CD4-positive, alpha-beta T cell treated with Interleukin-1 beta for 1 hour (primary cell): ENCODE results near the gene TFB2M.

Experiments used
- DNase-seq, 2 donors: peaks; one replicate each; pipeline ENCODE4 v3.0.0-alpha.2; 2020 to 2022

Gene TFB2M

GRCh38 chr1:246550402-246550801 is 15.7 kb downstream of the TFB2M start:
- DNase-seq = no peak

GRCh38 chr1:246549665-246550064 is 16.4 kb downstream of the TFB2M start:
- DNase-seq = no peak

- DNase-seq = no peak
Observed at GRCh38 chr1:246544001-246544400, 22.1 kb downstream of the TFB2M start.

- DNase-seq = no peak
Observed at GRCh38 chr1:246540738-246541491, 25.1 kb downstream of the TFB2M start.

- DNase-seq = no peak
Observed at GRCh38 chr1:246537887-246538286, 28.2 kb downstream of the TFB2M start.

GRCh38 chr1:246537441-246537840 is 28.6 kb downstream of the TFB2M start:
- no peak for DNase-seq

GRCh38 chr1:246534114-246534513 is 31.9 kb downstream of the TFB2M start:
- DNase-seq = no peak

- no peak for DNase-seq
Observed at GRCh38 chr1:246533371-246533905, 32.6 kb downstream of the TFB2M start.

GRCh38 chr1:246532519-246532918 is 33.5 kb downstream of the TFB2M start:
- no peak for DNase-seq

GRCh38 chr1:246530482-246530881 is 35.6 kb downstream of the TFB2M start:
- DNase-seq = no peak

- no peak for DNase-seq
Observed at GRCh38 chr1:246528933-246529731, 36.9 kb downstream of the TFB2M start.

GRCh38 chr1:246527402-246528088 is 38.5 kb downstream of the TFB2M start:
- DNase-seq = no peak

- no peak for DNase-seq
Observed at GRCh38 chr1:246526915-246527314, 39.1 kb downstream of the TFB2M start.

- no peak for DNase-seq
Observed at GRCh38 chr1:246526380-246526779, 39.7 kb downstream of the TFB2M start.

GRCh38 chr1:246519514-246519913 is 46.5 kb downstream of the TFB2M start:
- DNase-seq = no peak

- DNase-seq = no peak
Observed at GRCh38 chr1:246518456-246519205, 47.4 kb downstream of the TFB2M start.

- no peak for DNase-seq
Observed at GRCh38 chr1:246517391-246517790, 48.7 kb downstream of the TFB2M start.

- no peak for DNase-seq
Observed at GRCh38 chr1:246516126-246516525, 49.9 kb downstream of the TFB2M start.

GRCh38 chr1:246515390-246516005 is 50.6 kb downstream of the TFB2M start:
- no peak for DNase-seq

GRCh38 chr1:246513619-246514343 is 52.3 kb downstream of the TFB2M start:
- DNase-seq = no peak

GRCh38 chr1:246513041-246513440 is 53.0 kb downstream of the TFB2M start:
- DNase-seq = no peak
